HCT116 (cell line): ENCODE results near the gene ANKRD40CL.

ENCODE experiments used
- CTCF ChIP-seq, 3 experiments: fragments of 200-600 bp in 1 of 3; sonication (generic) in 1 of 3; IDR thresholded peaks in 2 of 3; conservative IDR thresholded peaks in 1 of 3; 2 replicates each; pipeline ENCODE4 v1.5.1; 2012 to 2017; ENCODE audit warnings: low read depth in 2 of 3, low read length in 2 of 3, antibody characterized with exemption in 1 of 3, borderline replicate concordance in 1 of 3, control low read depth in 1 of 3, mild to moderate bottlenecking in 1 of 3, mixed read lengths in 1 of 3, mixed run types in 1 of 3, moderate library complexity in 1 of 3; ENCODE audit not compliant: insufficient read depth in 1 of 3
- EZH2phosphoT487 ChIP-seq: fragments of 200-600 bp; IDR thresholded peaks from 2 replicates; pipeline ENCODE4 v1.6.1; 2018; ENCODE audit warnings: antibody characterized with exemption, borderline replicate concordance
- MAX ChIP-seq: IDR thresholded peaks from 2 replicates; pipeline ENCODE4 v1.6.1; 2012
- REST ChIP-seq: IDR thresholded peaks from 2 replicates; pipeline ENCODE4 v1.6.1; 2012; ENCODE audit warnings: low read depth

- TF ChIP-seq CTCF (IDR thresholded peaks at IDR 0.05 in 2 of 3, conservative IDR thresholded peaks at IDR 0.05 in 1 of 3; ENCODE audit: borderline replicate concordance in 1 of 3, insufficient read depth in 1 of 3, low read depth in 2 of 3, low read length in 2 of 3) (no peak), REST (no peak), MAX (no peak), EZH2phosphoT487 (no peak)
Measured at GRCh38 chr17:50765454-50766221, 1.7 kb downstream of the ANKRD40CL start.
